Measurements from ENCODE around the gene SHISA9.

DNA sequence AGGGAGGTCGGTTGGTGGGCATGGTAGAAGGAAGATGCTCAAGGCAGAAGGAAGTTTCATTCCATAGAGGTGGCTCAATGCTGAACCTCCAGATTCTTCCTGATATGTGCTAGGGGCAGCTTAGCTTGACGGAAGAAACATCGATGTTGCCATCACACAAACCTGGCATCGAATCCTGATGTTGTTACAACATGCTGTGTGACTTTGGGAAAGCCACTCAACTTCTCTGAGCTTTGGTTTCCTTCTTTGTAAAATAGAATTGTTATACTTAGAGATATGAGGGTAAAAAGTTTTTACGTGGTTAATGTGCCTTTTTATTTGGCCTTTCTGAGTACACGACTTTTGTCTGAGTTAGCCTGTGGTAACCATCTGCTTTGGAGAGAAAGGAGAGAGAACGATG, 287.9 kb downstream of the SHISA9 start:
- TF ChIP-seq POLR2A (IDR thresholded peaks at IDR 0.05; ENCODE audit: low read length) (no peak), GATA1 (IDR thresholded peaks at IDR 0.05; ENCODE audit: low read depth, low read length) (no peak)

Data from erythroblast (primary cell).